IPS DF 6.9 (cell line): ENCODE data around the gene ACAP3.

ENCODE experiments used
- DNase-seq: peaks from one replicate; pipeline ENCODE4 v3.0.0-alpha.2; 2013; ENCODE audit warnings: low read depth, low spot score
- H3K27ac ChIP-seq: one replicate; pipeline ENCODE4 v1.5.1; 2013; ENCODE audit warnings: low read length, control low read depth
- H3K27me3 ChIP-seq: 2 replicates; pipeline ENCODE4 v1.6.1; 2013; ENCODE audit warnings: mild to moderate bottlenecking, low read length; ENCODE audit not compliant: control insufficient read depth, insufficient read depth
- H3K36me3 ChIP-seq: 2 replicates; pipeline ENCODE4 v1.6.1; 2013; ENCODE audit warnings: low read length; ENCODE audit not compliant: control insufficient read depth, insufficient read depth
- H3K4me1 ChIP-seq: 2 replicates; pipeline ENCODE4 v1.6.1; 2013; ENCODE audit warnings: low read length; ENCODE audit not compliant: control insufficient read depth, insufficient read depth
- H3K4me3 ChIP-seq: 2 replicates; pipeline ENCODE4 v1.5.1; 2013; ENCODE audit warnings: mild to moderate bottlenecking, low read length
- H3K9me3 ChIP-seq: 2 replicates; pipeline ENCODE4 v1.6.1; 2013; ENCODE audit warnings: low read length, inconsistent platforms; ENCODE audit not compliant: control insufficient read depth, insufficient read depth
- WGBS: extraction: QIAGEN DNeasy Blood & Tissue Kit; methylation state at CpG from one replicate; pipeline ENCODE4 v1.1.7; 2013; ENCODE audit warnings: mixed read lengths, missing lambda C conversion rate; ENCODE audit not compliant: insufficient read length, insufficient coverage; 5-methylcytosine and 5-hydroxymethylcytosine counted together

Gene ACAP3

GRCh38 chr1:1291548-1292441 lies 15.9 kb downstream of the ACAP3 start:
- no CpG with 5 or more reads among the region's 45 CpGs for WGBS
- Histone ChIP-seq H3K36me3 (no peaks in the 10 kb centered on the region; the same call in 1 of the 2 replicates), H3K4me3 (no peak overlapping the region), H3K27ac (no peak overlapping the region), H3K4me1 (0 out of 2 replicates have a peak, but pooled peaks cover 2% of the 10 kb centered on the region), H3K9me3 (no peaks in the 10 kb centered on the region), H3K27me3 (no peaks in the 10 kb centered on the region)
- DNase-seq: no peak

DNA sequence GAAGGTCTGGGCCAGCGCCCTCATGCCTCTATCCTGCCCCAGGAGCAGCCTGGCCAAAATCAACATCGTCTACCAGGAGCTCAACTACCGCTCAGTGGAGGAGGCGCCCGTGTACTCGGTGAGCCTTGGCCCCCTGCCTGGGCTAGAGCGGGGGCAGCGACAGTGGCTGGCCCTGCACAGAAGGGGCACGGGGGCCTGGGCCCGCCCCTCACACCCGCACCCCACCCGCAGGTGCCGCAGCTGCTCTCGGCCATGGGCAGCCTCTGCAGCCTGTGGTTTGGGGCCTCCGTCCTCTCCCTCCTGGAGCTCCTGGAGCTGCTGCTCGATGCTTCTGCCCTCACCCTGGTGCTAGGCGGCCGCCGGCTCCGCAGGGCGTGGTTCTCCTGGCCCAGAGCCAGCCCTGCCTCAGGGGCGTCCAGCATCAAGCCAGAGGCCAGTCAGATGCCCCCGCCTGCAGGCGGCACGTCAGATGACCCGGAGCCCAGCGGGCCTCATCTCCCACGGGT lies 16.7 kb downstream of the ACAP3 start:
- no peaks in the 10 kb centered on the region for H3K9me3 ChIP-seq
- no CpG with 5 or more reads among the region's 28 CpGs for WGBS
- DNase-seq: no peak
- 0 out of 2 replicates have a peak, but pooled peaks cover 2% of the 10 kb centered on the region for H3K4me1 ChIP-seq
- no peak overlapping the region for H3K4me3 ChIP-seq
- H3K36me3 ChIP-seq: no peaks in the 10 kb centered on the region; the same call in 1 of the 2 replicates
- no peaks in the 10 kb centered on the region for H3K27me3 ChIP-seq
- no peak overlapping the region for H3K27ac ChIP-seq

- Histone ChIP-seq H3K4me3 (no peak overlapping the region), H3K27me3 (no peaks in the 10 kb centered on the region), H3K4me1 (0 out of 2 replicates have a peak, but pooled peaks cover 2% of the 10 kb centered on the region), H3K36me3 (no peaks in the 10 kb centered on the region; the same call in 1 of the 2 replicates), H3K27ac (no peak overlapping the region), H3K9me3 (no peaks in the 10 kb centered on the region)
- WGBS: no CpG with 5 or more reads among the region's 15 CpGs
- no peak for DNase-seq
These were observed 17.4 kb downstream of the ACAP3 start for GRCh38 chr1:1290238-1290731.

DNA sequence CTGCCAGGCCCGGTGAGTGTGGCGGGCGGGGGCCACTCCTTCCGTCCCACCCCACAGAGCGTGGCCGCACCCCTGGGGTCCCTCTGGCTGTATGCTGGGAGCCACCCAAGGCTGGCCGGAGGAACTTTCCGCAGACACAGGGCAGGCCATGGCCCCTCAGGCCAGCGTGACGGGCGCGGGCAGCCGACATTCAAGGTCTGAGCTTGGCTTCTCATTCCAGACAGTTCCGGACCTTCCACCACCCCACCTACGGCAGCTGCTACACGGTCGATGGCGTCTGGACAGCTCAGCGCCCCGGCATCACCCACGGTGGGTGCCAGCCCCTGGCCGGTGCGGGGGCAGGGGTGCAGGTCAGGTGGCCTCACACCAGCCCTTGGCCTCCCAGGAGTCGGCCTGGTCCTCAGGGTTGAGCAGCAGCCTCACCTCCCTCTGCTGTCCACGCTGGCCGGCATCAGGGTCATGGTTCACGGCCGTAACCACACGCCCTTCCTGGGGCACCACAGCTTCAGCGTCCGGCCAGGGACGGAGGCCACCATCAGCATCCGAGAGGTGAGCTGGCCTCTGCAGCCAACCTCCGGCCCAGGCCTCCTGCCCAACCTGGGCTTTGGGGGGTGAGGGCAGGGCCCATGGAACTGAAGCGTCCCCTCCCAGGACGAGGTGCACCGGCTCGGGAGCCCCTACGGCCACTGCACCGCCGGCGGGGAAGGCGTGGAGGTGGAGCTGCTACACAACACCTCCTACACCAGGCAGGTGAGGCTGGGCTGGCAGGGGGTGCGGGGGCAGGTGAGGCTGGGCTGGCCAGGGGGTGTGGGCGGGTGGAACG lies 20.2 kb downstream of the ACAP3 start:
- Histone ChIP-seq H3K27ac (no peak overlapping the region), H3K4me3 (no peak overlapping the region; the same call in 1 of the 2 replicates), H3K36me3 (no peaks in the 10 kb centered on the region; the same call in 1 of the 2 replicates), H3K4me1 (no peaks in the 10 kb centered on the region), H3K9me3 (no peaks in the 10 kb centered on the region), H3K27me3 (no peaks in the 10 kb centered on the region)
- DNase-seq: no peak
- no CpG with 5 or more reads among the region's 46 CpGs for WGBS

DNA sequence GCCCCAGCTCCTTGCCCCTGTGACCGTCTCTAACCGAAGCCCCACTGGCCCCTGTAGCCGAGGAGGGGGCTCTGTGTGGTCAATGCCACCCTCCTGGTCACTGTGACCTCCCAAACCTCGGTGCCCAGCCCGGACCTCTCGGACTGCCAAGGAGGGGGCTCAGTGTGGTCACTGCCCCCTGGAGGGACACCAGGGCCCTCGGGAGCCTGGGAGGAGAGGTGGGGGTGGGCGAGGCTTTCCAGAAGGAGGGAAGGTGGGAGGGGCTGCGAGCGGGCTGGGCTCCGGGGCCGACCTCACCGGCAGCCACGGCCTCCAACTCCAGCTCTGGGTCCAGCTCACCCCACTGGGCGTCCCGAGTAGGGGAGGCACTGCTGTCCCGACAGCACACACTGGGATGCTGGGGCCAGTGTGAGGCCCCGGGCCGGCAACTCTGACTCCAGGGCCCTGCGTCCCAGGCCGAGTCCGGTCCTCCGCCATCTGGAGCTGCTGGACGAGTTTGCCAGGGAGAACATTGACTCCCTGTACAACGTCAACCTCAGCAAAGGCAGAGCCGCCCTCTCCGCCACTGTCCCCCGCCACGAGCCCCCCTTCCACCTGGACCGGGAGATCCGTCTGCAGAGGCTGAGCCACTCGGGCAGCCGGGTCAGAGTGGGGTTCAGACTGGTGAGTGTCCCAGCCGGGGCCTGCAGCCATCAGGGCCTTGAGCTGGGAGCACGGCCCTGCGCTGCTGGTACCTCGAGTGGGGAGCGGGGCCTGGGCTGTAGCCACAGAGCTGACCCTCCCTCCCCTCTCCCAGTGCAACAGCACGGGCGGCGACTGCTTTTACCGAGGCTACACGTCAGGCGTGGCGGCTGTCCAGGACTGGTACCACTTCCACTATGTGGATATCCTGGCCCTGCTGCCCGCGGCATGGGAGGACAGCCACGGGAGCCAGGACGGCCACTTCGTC lies 21.1 kb downstream of the ACAP3 start:
- H3K36me3 ChIP-seq: no peaks in the 10 kb centered on the region; the same call in 1 of the 2 replicates
- H3K27ac ChIP-seq: no peak overlapping the region
- H3K9me3 ChIP-seq: no peaks in the 10 kb centered on the region
- H3K27me3 ChIP-seq: no peaks in the 10 kb centered on the region
- H3K4me3 ChIP-seq: no peak overlapping the region; the same call in 1 of the 2 replicates
- WGBS: no CpG with 5 or more reads among the region's 50 CpGs
- H3K4me1 ChIP-seq: no peaks in the 10 kb centered on the region
- DNase-seq: no peak

DNA sequence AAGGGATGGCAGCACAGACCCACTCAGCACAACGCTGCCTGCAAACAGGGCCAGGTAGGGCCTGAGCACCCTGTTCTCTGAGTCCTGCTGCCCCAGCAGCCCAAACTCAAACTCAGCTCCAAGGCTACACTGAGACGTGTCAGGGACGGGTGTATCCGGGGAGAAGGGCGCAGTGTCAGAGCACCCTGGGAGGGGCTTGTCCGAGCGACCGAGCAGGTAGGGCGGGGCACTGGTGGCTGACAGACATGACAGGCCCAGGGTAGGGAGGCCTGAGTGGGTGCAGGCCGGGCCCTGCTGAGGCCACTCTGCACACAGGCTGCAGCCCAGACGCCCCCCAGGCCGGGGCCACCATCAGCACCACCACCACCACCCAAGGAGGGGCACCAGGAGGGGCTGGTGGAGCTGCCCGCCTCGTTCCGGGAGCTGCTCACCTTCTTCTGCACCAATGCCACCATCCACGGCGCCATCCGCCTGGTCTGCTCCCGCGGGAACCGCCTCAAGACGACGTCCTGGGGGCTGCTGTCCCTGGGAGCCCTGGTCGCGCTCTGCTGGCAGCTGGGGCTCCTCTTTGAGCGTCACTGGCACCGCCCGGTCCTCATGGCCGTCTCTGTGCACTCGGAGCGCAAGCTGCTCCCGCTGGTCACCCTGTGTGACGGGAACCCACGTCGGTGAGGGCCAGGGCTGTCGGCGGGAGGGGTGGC lies 22.0 kb downstream of the ACAP3 start:
- DNase-seq: no peak
- WGBS: no CpG with 5 or more reads among the region's 37 CpGs

DNA sequence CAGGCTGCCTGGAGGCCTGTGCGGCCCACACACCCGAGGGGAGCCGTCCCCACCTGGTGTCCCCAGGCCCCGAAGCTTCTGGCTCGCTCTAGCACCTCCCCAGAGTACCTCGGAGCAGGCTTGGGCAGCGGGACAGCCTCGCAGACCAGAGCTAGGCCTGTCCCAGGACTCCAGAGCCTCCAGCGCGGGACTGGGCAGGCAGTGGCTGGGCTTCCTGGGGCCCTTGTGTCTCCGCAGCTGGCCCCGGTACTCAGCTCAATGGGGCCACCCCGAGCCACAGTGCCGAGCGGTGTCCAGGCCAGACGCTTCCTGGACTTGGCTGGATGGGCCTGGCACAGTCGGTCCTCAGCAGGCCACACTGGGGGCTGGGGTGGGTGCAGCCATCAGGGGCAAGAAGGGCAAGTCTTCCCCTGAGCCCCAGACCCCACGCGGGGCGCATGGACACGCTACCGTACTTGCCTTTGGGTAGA lies 22.6 kb downstream of the ACAP3 start:
- Histone ChIP-seq H3K27me3 (no peaks in the 10 kb centered on the region), H3K9me3 (no peaks in the 10 kb centered on the region), H3K36me3 (no peaks in the 10 kb centered on the region; the same call in 1 of the 2 replicates), H3K4me1 (no peaks in the 10 kb centered on the region), H3K27ac (no peak overlapping the region), H3K4me3 (no peak overlapping the region)
- no peak for DNase-seq
- WGBS: no CpG with 5 or more reads among the region's 22 CpGs

More for the DNA sequence above, 22.0 kb downstream of the ACAP3 start:
- Histone ChIP-seq H3K27ac (no peak overlapping the region), H3K4me1 (no peaks in the 10 kb centered on the region), H3K4me3 (no peak overlapping the region), H3K27me3 (no peaks in the 10 kb centered on the region), H3K36me3 (no peaks in the 10 kb centered on the region; the same call in 1 of the 2 replicates), H3K9me3 (no peaks in the 10 kb centered on the region)

- H3K9me3 ChIP-seq: no peaks in the 10 kb centered on the region
- no peaks in the 10 kb centered on the region for H3K27me3 ChIP-seq
- no peaks in the 10 kb centered on the region; the same call in 1 of the 2 replicates for H3K36me3 ChIP-seq
- no peaks in the 10 kb centered on the region for H3K4me1 ChIP-seq
- WGBS: no CpG with 5 or more reads among the region's 32 CpGs
- H3K4me3 ChIP-seq: no peak overlapping the region
- H3K27ac ChIP-seq: no peak overlapping the region
- no peak for DNase-seq
These were observed 23.3 kb downstream of the ACAP3 start for GRCh38 chr1:1284221-1285101.
